SHP77 (cell line): ENCODE results near the gene TMEM255B.

Experiments used
- DNase-seq, 2 experiments: peaks; one replicate each; lab custom pipeline; 2025; lab: John Stamatoyannopoulos, UW

The TMEM255B gene

GRCh38 chr13:113834496-113835200 lies 75.6 kb downstream of the TMEM255B start:
- DNase-seq = no peak

GRCh38 chr13:113835461-113836270 lies 76.6 kb downstream of the TMEM255B start:
- DNase-seq = peak; percentile 36 to 74

- DNase-seq = peak; percentile 59 to 73
Measured at GRCh38 chr13:113836768-113837559, 77.9 kb downstream of the TMEM255B start.

GRCh38 chr13:113837560-113838355 lies 78.7 kb downstream of the TMEM255B start:
- peak; percentile 49 to 51 for DNase-seq

GRCh38 chr13:113838711-113839201 lies 79.7 kb downstream of the TMEM255B start:
- DNase-seq = no peak

- no peak for DNase-seq
Measured at GRCh38 chr13:113839536-113840204, 80.6 kb downstream of the TMEM255B start.

GRCh38 chr13:113840541-113841352 lies 81.7 kb downstream of the TMEM255B start:
- no peak for DNase-seq

- no peak for DNase-seq
Measured at GRCh38 chr13:113841353-113841650, 82.3 kb downstream of the TMEM255B start.

- no peak for DNase-seq
Measured at GRCh38 chr13:113842336-113843062, 83.5 kb downstream of the TMEM255B start.

GRCh38 chr13:113843063-113843654 lies 84.1 kb downstream of the TMEM255B start:
- DNase-seq = no peak

- no peak for DNase-seq
Measured at GRCh38 chr13:113843864-113844556, 85.0 kb downstream of the TMEM255B start.

GRCh38 chr13:113845055-113845454 lies 86.0 kb downstream of the TMEM255B start:
- no peak for DNase-seq

- no peak for DNase-seq
Measured at GRCh38 chr13:113845723-113846635, 87.0 kb downstream of the TMEM255B start.

GRCh38 chr13:113846636-113847318 lies 87.8 kb downstream of the TMEM255B start:
- no peak for DNase-seq

GRCh38 chr13:113848020-113848419 lies 89.0 kb downstream of the TMEM255B start:
- no peak for DNase-seq

- no peak for DNase-seq
Measured at GRCh38 chr13:113848431-113849260, 89.6 kb downstream of the TMEM255B start.
